NB4 (cell line): ENCODE results near the gene EGLN2.

Source experiments
- CTCF ChIP-seq: IDR thresholded peaks from one replicate; pipeline ENCODE4 v1.5.1; 2012; ENCODE audit warnings: low read depth, low read length
- MAX ChIP-seq: IDR thresholded peaks from 2 replicates; pipeline ENCODE4 v1.6.1; 2011; ENCODE audit warnings: low read depth, low read length
- MYC ChIP-seq: IDR thresholded peaks from 2 replicates; pipeline ENCODE4 v1.6.1; 2011; ENCODE audit warnings: low read depth, low read length
- POLR2A ChIP-seq: IDR thresholded peaks from 2 replicates; pipeline ENCODE4 v1.6.1; 2011; ENCODE audit warnings: mild to moderate bottlenecking; ENCODE audit not compliant: insufficient read length; ENCODE audit errors: extremely low read depth

- TF ChIP-seq MYC = no peak
- TF ChIP-seq POLR2A = no peak
- TF ChIP-seq CTCF = no peak
- no peak for TF ChIP-seq MAX
These were observed 18.4 kb upstream of the EGLN2 start for GRCh38 chr19:40780582-40780981.
